GM23248 (cell line): ENCODE results near the gene MRM2. TPM values are rescaled to one million over a fixed set of nuclear protein-coding genes. Genes with fewer than 3 reads are reported as not detected.

Source experiments
- DNase-seq: peaks from one replicate; pipeline ENCODE4 v3.0.0-alpha.2; 2015
- H2AFZ ChIP-seq: fragments of 200-600 bp; sonication (generic); 2 replicates; pipeline ENCODE4 v1.6.1; 2016; ENCODE audit warnings: antibody characterized with exemption
- H3F3A ChIP-seq: fragments of 200-600 bp; sonication (generic); 2 replicates; pipeline ENCODE4 v1.6.1; 2016; ENCODE audit warnings: mild to moderate bottlenecking, antibody characterized with exemption, mixed run types; ENCODE audit not compliant: insufficient read depth
- H3K27ac ChIP-seq: fragments of 200-600 bp; sonication (generic); 2 replicates; pipeline ENCODE4 v1.5.1; 2016; ENCODE audit warnings: mild to moderate bottlenecking
- H3K27me3 ChIP-seq: fragments of 200-600 bp; sonication (generic); replicated peaks from 2 replicates; pipeline ENCODE4 v1.6.1; 2016; ENCODE audit warnings: mild to moderate bottlenecking; ENCODE audit not compliant: insufficient read depth
- H3K36me3 ChIP-seq: fragments of 200-600 bp; sonication (generic); 2 replicates; pipeline ENCODE4 v1.6.1; 2016; ENCODE audit warnings: low read depth, mild to moderate bottlenecking
- H3K4me1 ChIP-seq: fragments of 200-600 bp; sonication (generic); 2 replicates; pipeline ENCODE4 v1.6.1; 2016; ENCODE audit warnings: mild to moderate bottlenecking; ENCODE audit not compliant: insufficient read depth
- H3K4me2 ChIP-seq: fragments of 200-600 bp; sonication (generic); one replicate; pipeline ENCODE4 v1.6.1; 2016; ENCODE audit warnings: mild to moderate bottlenecking; ENCODE audit not compliant: unreplicated experiment
- H3K4me3 ChIP-seq: fragments of 200-600 bp; sonication (generic); 2 replicates; pipeline ENCODE4 v1.5.1; 2016; ENCODE audit warnings: mild to moderate bottlenecking
- H3K79me2 ChIP-seq: fragments of 200-600 bp; sonication (generic); 2 replicates; pipeline ENCODE4 v1.6.1; 2016; ENCODE audit warnings: mild to moderate bottlenecking; ENCODE audit not compliant: insufficient read depth
- H3K9ac ChIP-seq: fragments of 200-600 bp; sonication (generic); 2 replicates; pipeline ENCODE4 v1.6.1; 2016; ENCODE audit warnings: mild to moderate bottlenecking
- H3K9me2 ChIP-seq: fragments of 200-600 bp; sonication (generic); 2 replicates; pipeline ENCODE4 v1.6.1; 2016; ENCODE audit warnings: mixed run types, mild to moderate bottlenecking, moderate library complexity; ENCODE audit not compliant: insufficient read depth
- H3K9me3 ChIP-seq: fragments of 200-600 bp; sonication (generic); one replicate; pipeline ENCODE4 v1.6.1; 2017; ENCODE audit warnings: low read depth
- H4K20me1 ChIP-seq: fragments of 200-600 bp; sonication (generic); 2 replicates; pipeline ENCODE4 v1.6.0; 2016; ENCODE audit not compliant: insufficient read depth
- EZH2 ChIP-seq: fragments of 200-600 bp; sonication (generic); IDR thresholded peaks from 2 replicates; pipeline ENCODE4 v1.6.1; 2018; ENCODE audit warnings: antibody characterized with exemption, mild to moderate bottlenecking; ENCODE audit not compliant: insufficient read depth, poor library complexity, severe bottlenecking
- EZH2phosphoT487 ChIP-seq: fragments of 200-600 bp; sonication (generic); IDR thresholded peaks from 2 replicates; pipeline ENCODE4 v1.6.1; 2018; ENCODE audit warnings: antibody characterized with exemption, moderate library complexity, mild to moderate bottlenecking, low read depth; ENCODE audit not compliant: insufficient read depth
- WGBS, 2 experiments: methylation state at CpG; one replicate each; pipeline ENCODE4 v1.1.6; 2015 to 2017; ENCODE audit warnings: low lambda C conversion rate in 2 of 2, low coverage in 1 of 2; ENCODE audit errors: missing lambda C conversion rate in 2 of 2; 5-methylcytosine and 5-hydroxymethylcytosine counted together
- in situ Hi-C: fragments of 300-500 bp; cut with MboI; formaldehyde crosslinking; loops from 2 replicates; pipeline ENCODE4 v1.15.0; 2020
- polyA plus RNA-seq: library from polyadenylated mRNA; unstranded; fragments of >200 nt; fragmentation: Nextera tagmentation; extraction: Ambion mirVana; gene quantifications from 2 replicates; pipeline ENCODE4 v1.2.1, GENCODE V29; 2016
- total RNA-seq: library from RNA; depleted of rRNA; stranded (reverse); fragments of >200 nt; shearing (Covaris generic); gene quantifications from 2 replicates; pipeline ENCODE4 v1.2.3, GENCODE V29; 2014

The MRM2 gene
- total and polyA plus RNA-seq, 2 experiments from 2014 or later: 20.8 to 42.2 TPM

- H3K27ac ChIP-seq: no peak overlapping the region
- H4K20me1 ChIP-seq: no peaks in the 10 kb centered on the region
- H3K4me1 ChIP-seq: peaks cover 6% of the 10 kb centered on the region
- H3F3A ChIP-seq: peaks cover 12% of the 10 kb centered on the region
- H3K36me3 ChIP-seq: no peaks in the 10 kb centered on the region
- no peak overlapping the region for H3K4me2 ChIP-seq
- no peak for TF ChIP-seq EZH2
- no peak for TF ChIP-seq EZH2phosphoT487
- H3K79me2 ChIP-seq: 0 out of 2 replicates have a peak, but pooled peaks cover 10% of the 10 kb centered on the region
- H3K9me2 ChIP-seq: no peaks in the 10 kb centered on the region
- H3K27me3 ChIP-seq: no peaks in the 10 kb centered on the region
- WGBS, 2 experiments: 95% methylated on average over 26 to 31 of the region's 31 CpGs
- DNase-seq: no peak
- H2AFZ ChIP-seq: no peak overlapping the region
- H3K9ac ChIP-seq: no peak overlapping the region
- no peaks in the 10 kb centered on the region for H3K9me3 ChIP-seq
- in situ Hi-C loops: no loop called here
- H3K4me3 ChIP-seq: no peak overlapping the region
Measured at GRCh38 chr7:2254429-2255144, 12.6 kb upstream of the MRM2 start.

DNA sequence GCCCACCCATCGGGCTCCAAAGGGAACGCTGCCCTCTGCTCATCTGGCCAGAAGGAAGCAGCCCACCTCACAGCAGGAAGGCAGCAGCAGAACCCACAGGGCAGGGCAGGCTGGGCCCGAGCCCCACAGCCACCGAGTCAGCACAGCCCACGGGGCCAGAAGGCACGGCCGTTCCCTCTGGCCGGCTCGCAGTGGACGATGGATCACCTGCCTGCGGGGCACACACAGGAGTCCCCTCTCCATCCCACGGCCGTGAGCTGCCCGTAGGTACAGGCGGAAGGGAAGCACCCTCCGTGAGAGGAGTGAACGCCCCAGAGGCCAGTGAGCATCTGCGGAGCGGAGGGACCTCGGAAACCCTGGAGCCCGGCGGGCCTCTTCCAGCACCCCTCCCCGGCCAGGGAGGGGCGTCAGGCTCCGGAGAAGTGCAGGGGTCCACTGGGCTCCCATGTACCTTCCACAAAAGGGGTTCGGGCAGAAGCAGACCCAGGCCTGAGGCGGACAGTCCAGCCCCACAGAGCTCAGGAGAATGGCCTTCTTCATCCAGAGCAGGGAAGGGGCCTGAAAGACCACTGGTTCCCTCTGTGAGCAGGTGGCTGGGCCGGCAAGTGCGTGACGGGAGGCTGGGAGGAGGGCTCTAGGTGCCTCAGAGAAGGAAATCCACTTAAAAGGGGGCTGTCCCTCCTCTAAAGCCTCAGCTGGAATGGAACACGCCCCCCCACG, 11.7 kb upstream of the MRM2 start:
- Histone ChIP-seq H3K4me3 (no peak overlapping the region), H3F3A (peaks cover 18% of the 10 kb centered on the region), H3K79me2 (0 out of 2 replicates have a peak, but pooled peaks cover 10% of the 10 kb centered on the region), H3K9ac (no peak overlapping the region), H3K9me3 (no peaks in the 10 kb centered on the region), H3K4me2 (no peak overlapping the region), H3K9me2 (no peaks in the 10 kb centered on the region), H3K36me3 (no peaks in the 10 kb centered on the region), H3K4me1 (peaks cover 12% of the 10 kb centered on the region), H3K27ac (no peak overlapping the region), H2AFZ (no peak overlapping the region), H3K27me3 (no peaks in the 10 kb centered on the region), H4K20me1 (no peaks in the 10 kb centered on the region)
- no peak for TF ChIP-seq EZH2phosphoT487
- TF ChIP-seq EZH2: no peak
- WGBS, 2 experiments: 97 to 98% methylated on average over 24 to 32 of the region's 32 CpGs
- DNase-seq: no peak
- in situ Hi-C loops: no loop called here

- Histone ChIP-seq H3K9me3 (no peaks in the 10 kb centered on the region), H3K4me2 (no peak overlapping the region), H3K9ac (no peak overlapping the region), H2AFZ (no peak overlapping the region), H3K79me2 (0 out of 2 replicates have a peak, but pooled peaks cover 10% of the 10 kb centered on the region), H3K27me3 (no peaks in the 10 kb centered on the region), H3K27ac (no peak overlapping the region), H3F3A (peaks cover 24% of the 10 kb centered on the region), H4K20me1 (no peaks in the 10 kb centered on the region), H3K4me1 (peaks cover 19% of the 10 kb centered on the region), H3K36me3 (no peaks in the 10 kb centered on the region), H3K4me3 (no peak overlapping the region), H3K9me2 (no peaks in the 10 kb centered on the region)
- no peak for DNase-seq
- in situ Hi-C loops: no loop called here
- TF ChIP-seq EZH2phosphoT487 (no peak), EZH2 (no peak)
- 90 to 96% methylated on average over 9 of the region's 9 CpGs for WGBS, 2 experiments
Measured at GRCh38 chr7:2253021-2253420, 11.0 kb upstream of the MRM2 start.

GRCh38 chr7:2251841-2252771, 10.1 kb upstream of the MRM2 start:
- Histone ChIP-seq H3F3A (peaks cover 25% of the 10 kb centered on the region), H3K36me3 (no peaks in the 10 kb centered on the region), H3K9ac (no peak overlapping the region), H3K4me2 (no peak overlapping the region), H3K4me3 (no peak overlapping the region), H3K9me3 (no peaks in the 10 kb centered on the region), H3K4me1 (peaks cover 25% of the 10 kb centered on the region), H3K9me2 (no peaks in the 10 kb centered on the region), H3K27me3 (no peaks in the 10 kb centered on the region), H4K20me1 (no peaks in the 10 kb centered on the region), H2AFZ (no peak overlapping the region), H3K27ac (no peak overlapping the region), H3K79me2 (0 out of 2 replicates have a peak, but pooled peaks cover 10% of the 10 kb centered on the region)
- no peak for TF ChIP-seq EZH2phosphoT487
- TF ChIP-seq EZH2: no peak
- DNase-seq: no peak
- in situ Hi-C loops: no loop called here
- WGBS, 2 experiments: 80 to 90% methylated on average over 17 to 24 of the region's 24 CpGs
